ENCODE data around the gene NOS1.

The NOS1 gene

GRCh38 chr12:117236456-117237001 is 124.9 kb downstream of the NOS1 start:
- no peaks in the 10 kb centered on the region for H3K9me3 ChIP-seq
- H3K36me3 ChIP-seq: no peaks in the 10 kb centered on the region
- H3K4me3 ChIP-seq (ENCODE audit: low read depth, low read length): no peak overlapping the region
- TF ChIP-seq, protein P1, sequence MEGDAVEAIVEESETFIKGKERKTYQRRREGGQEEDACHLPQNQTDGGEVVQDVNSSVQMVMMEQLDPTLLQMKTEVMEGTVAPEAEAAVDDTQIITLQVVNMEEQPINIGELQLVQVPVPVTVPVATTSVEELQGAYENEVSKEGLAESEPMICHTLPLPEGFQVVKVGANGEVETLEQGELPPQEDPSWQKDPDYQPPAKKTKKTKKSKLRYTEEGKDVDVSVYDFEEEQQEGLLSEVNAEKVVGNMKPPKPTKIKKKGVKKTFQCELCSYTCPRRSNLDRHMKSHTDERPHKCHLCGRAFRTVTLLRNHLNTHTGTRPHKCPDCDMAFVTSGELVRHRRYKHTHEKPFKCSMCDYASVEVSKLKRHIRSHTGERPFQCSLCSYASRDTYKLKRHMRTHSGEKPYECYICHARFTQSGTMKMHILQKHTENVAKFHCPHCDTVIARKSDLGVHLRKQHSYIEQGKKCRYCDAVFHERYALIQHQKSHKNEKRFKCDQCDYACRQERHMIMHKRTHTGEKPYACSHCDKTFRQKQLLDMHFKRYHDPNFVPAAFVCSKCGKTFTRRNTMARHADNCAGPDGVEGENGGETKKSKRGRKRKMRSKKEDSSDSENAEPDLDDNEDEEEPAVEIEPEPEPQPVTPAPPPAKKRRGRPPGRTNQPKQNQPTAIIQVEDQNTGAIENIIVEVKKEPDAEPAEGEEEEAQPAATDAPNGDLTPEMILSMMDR (IDR thresholded peaks at IDR 0.05; ENCODE audit: low read depth, low read length): peak; percentile 90
- no peaks in the 10 kb centered on the region for H3K4me1 ChIP-seq
- H3K27me3 ChIP-seq: peaks cover 32% of the 10 kb centered on the region
- DNase-seq: peak; percentile 90

DNA sequence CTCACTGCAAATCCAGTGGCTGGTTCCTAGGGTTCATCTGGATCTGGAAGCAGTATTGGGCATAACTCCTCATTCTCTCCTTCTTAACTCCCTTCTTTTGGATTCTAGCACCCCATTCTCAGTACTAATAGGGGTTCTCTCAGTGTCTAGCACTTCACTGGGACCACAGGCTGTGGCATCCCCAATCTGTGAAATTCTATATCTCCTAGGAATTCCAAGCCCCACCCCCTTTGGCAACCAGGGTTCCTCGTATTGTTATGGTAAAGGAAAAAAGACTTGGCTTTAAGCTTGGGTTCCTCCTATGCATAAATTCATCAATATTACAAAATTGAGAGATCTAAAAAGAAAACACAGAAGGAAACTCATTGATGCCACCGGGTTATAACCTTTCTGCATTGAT is 126.2 kb downstream of the NOS1 start:
- TF ChIP-seq, protein P1 (IDR thresholded peaks at IDR 0.05; ENCODE audit: low read depth, low read length): no peak
- H3K27me3 ChIP-seq: peaks cover 28% of the 10 kb centered on the region
- no peaks in the 10 kb centered on the region for H3K9me3 ChIP-seq

GRCh38 chr12:117234441-117234840 is 127.0 kb downstream of the NOS1 start:
- H3K4me1 ChIP-seq: no peaks in the 10 kb centered on the region
- TF ChIP-seq, protein P1 (IDR thresholded peaks at IDR 0.05; ENCODE audit: low read depth, low read length): no peak
- H3K36me3 ChIP-seq: no peaks in the 10 kb centered on the region

More for the DNA sequence above, 126.2 kb downstream of the NOS1 start:
- no peaks in the 10 kb centered on the region for H3K4me1 ChIP-seq
- H3K36me3 ChIP-seq: no peaks in the 10 kb centered on the region
- no peak for DNase-seq
- no peak overlapping the region for H3K4me3 ChIP-seq (ENCODE audit: low read depth, low read length)

DNA sequence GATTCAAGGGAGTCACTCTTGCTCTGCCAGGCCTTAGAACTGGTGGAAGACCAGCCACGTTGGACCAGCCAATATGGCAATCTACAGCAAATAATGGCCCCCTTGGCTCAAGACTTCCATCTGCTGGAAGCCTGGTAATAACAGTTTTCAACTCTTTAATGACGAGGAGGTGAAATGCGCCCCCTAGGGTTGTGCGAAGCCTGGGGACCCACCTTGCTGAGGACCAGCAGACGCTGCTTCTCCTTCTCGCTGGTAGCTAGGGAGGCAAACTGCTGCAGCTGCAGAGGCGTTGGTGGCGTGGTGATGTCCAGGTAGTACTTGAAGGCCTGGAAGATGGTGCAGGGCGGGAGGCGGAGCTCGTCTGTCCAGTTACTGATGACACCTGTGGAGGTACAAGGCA is 129.7 kb downstream of the NOS1 start:
- H3K36me3 ChIP-seq: no peaks in the 10 kb centered on the region
- peaks cover 12% of the 10 kb centered on the region for H3K27me3 ChIP-seq
- no peaks in the 10 kb centered on the region for H3K4me1 ChIP-seq
- TF ChIP-seq, protein P1 (IDR thresholded peaks at IDR 0.05; ENCODE audit: low read depth, low read length): peak; percentile 39
- peak; percentile 12 for DNase-seq
- no peak overlapping the region for H3K4me3 ChIP-seq (ENCODE audit: low read depth, low read length)
- no peaks in the 10 kb centered on the region for H3K9me3 ChIP-seq

More at GRCh38 chr12:117234441-117234840, 127.0 kb downstream of the NOS1 start:
- no peak overlapping the region for H3K4me3 ChIP-seq (ENCODE audit: low read depth, low read length)
- H3K9me3 ChIP-seq: no peaks in the 10 kb centered on the region
- no peak for DNase-seq
- peaks cover 22% of the 10 kb centered on the region for H3K27me3 ChIP-seq

GRCh38 chr12:117228239-117228638 is 133.2 kb downstream of the NOS1 start:
- no peaks in the 10 kb centered on the region for H3K9me3 ChIP-seq
- no peak for DNase-seq
- no peaks in the 10 kb centered on the region for H3K4me1 ChIP-seq
- no peaks in the 10 kb centered on the region for H3K27me3 ChIP-seq
- H3K4me3 ChIP-seq (ENCODE audit: low read depth, low read length): no peak overlapping the region
- H3K36me3 ChIP-seq: no peaks in the 10 kb centered on the region
- TF ChIP-seq, protein P1 (IDR thresholded peaks at IDR 0.05; ENCODE audit: low read depth, low read length): no peak

DNA sequence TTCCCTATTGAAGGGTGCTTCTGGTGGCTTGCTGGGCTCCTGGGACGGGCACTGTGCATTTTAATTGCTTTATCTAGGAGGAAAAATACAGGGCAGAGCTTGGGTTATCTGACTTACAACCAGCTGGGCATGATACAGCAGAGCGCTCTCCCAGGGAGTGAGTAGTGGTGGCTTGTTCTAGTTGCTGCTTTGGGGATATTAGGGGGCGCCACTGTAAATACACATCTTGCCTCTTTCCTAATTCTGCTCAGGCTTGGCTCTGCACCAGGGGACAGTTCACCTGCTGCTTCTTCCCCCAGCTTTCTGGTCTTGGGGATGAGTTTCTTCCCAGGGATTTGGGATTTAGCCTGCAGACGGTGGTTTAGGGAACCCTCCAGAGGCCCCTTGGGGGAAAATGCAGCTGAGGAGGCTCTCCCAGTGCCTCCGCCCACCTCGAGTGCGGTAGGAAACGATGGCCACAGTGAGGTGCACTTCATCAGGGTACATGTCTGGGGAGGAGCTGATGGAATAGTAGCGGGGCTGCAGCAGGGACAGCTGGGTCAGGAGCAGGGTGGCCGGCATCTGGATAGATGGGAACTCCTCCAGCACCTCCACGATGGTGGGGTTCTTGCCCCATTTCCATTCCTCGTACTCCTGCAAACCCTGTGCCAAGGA is 134.3 kb downstream of the NOS1 start:
- TF ChIP-seq, protein P1 (IDR thresholded peaks at IDR 0.05; ENCODE audit: low read depth, low read length): no peak

More for the DNA sequence above, 134.3 kb downstream of the NOS1 start:
- no peaks in the 10 kb centered on the region for H3K9me3 ChIP-seq
- no peak for DNase-seq
- H3K27me3 ChIP-seq: no peaks in the 10 kb centered on the region
- H3K4me3 ChIP-seq (ENCODE audit: low read depth, low read length): no peak overlapping the region
- no peaks in the 10 kb centered on the region for H3K36me3 ChIP-seq
- H3K4me1 ChIP-seq: no peaks in the 10 kb centered on the region
